Fibroblast of the aortic adventitia (primary cell): ENCODE measurements around the gene SP100. TPM values are rescaled to one million over a fixed set of nuclear protein-coding genes. Genes with fewer than 3 reads are reported as not detected.
"Not testable (repeated sequence)": the region's sequence is repeated elsewhere in the genome, so short reads cannot be mapped to it uniquely, and the experiment has no call there.

ENCODE experiments used
- DNase-seq: peaks from one replicate; pipeline ENCODE4 v3.0.0-alpha.2; 2010; ENCODE audit warnings: low read depth
- H3K4me3 ChIP-seq: 2 replicates; pipeline ENCODE4 v1.5.1; 2011; ENCODE audit warnings: low read depth, mild to moderate bottlenecking, control low read depth, low read length, moderate library complexity
- total RNA-seq: library from RNA; depleted of rRNA; stranded (reverse); fragments of >200 nt; gene quantifications from 2 replicates; pipeline ENCODE4 v1.2.3, GENCODE V29; 2012; ENCODE audit warnings: low replicate concordance
- TF ChIP-seq, protein P1 (sequence below): IDR thresholded peaks from 2 replicates; pipeline ENCODE4 v1.5.1; 2011; ENCODE audit warnings: mild to moderate bottlenecking, low read length, control low read depth, inconsistent platforms; ENCODE audit not compliant: insufficient read depth

SP100 gene
- total RNA-seq, 1 donor: 169 TPM

DNA sequence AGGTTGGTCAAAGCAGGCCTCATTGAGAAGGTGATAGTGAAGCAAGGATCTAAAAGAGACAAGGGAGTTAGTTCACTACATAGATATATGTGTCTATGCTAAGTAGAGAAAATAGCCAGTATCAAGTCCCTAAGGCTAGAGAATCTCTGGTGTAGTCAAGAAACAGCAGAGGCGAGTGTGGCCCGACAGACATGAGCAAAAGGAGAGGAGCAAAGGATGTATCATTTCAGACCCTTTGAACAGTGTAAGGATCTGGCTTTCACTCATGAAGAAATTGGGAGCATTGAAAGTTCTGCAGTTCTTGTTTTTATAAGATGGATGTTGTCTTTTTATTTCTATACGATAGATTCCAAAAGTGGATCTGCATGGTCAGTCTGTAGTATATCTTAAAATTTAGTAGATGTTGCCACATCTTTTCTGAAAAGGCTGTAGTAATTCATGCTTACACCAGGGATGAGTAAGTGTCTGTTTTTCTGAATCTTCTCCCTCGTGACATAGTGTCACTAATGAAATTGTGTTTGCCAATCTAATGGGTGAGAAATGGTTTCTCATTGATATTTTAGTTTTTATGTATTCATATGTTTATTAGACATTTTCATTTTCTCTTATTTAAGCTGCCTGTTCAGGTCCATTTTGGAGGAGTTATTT, 18.8 kb downstream of the SP100 start:
- no peak overlapping the region for H3K4me3 ChIP-seq
- TF ChIP-seq, protein P1, sequence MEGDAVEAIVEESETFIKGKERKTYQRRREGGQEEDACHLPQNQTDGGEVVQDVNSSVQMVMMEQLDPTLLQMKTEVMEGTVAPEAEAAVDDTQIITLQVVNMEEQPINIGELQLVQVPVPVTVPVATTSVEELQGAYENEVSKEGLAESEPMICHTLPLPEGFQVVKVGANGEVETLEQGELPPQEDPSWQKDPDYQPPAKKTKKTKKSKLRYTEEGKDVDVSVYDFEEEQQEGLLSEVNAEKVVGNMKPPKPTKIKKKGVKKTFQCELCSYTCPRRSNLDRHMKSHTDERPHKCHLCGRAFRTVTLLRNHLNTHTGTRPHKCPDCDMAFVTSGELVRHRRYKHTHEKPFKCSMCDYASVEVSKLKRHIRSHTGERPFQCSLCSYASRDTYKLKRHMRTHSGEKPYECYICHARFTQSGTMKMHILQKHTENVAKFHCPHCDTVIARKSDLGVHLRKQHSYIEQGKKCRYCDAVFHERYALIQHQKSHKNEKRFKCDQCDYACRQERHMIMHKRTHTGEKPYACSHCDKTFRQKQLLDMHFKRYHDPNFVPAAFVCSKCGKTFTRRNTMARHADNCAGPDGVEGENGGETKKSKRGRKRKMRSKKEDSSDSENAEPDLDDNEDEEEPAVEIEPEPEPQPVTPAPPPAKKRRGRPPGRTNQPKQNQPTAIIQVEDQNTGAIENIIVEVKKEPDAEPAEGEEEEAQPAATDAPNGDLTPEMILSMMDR: no peak
- DNase-seq: no peak

DNA sequence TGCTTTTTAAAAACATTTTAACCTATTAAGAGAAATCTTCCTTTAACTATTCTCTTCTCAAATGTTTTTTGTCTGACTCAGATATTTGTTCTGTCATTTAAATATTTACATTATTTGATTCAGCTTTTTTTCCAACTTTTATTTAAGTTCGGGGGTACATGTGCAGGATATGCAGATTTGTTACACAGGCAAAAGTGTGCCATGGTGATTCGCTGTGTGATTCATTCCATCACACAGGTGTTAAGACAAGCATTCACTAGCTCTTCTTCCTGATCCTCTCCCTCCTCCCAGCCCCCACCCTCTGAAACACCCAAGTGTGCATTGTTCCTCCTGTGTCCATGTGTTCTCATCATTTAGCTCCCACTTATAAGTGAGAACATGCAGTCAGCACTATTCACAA, 19.4 kb downstream of the SP100 start:
- DNase-seq: no peak
- no peak overlapping the region for H3K4me3 ChIP-seq
- TF ChIP-seq, protein P1: no peak

DNA sequence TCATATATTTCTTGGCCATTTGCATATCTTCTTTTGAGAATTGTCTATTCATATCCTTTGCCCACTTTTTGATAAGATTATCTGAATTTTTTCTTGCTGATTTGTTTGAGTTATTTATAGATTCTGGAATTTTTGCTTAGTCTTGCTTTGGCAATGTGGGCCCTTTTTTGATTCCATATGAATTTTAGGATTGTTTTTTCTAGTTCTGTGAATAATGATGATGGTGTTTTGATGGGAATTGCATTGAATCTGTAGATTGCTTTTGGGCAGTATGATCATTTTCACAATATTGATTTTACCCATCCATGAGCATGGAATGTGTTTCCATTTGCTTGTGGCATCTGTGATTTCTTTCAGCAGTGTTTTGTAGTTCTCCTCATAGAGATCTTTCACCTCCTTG, 23.1 kb downstream of the SP100 start:
- H3K4me3 ChIP-seq: not testable (repeated sequence)
- DNase-seq: peak; percentile 28

DNA sequence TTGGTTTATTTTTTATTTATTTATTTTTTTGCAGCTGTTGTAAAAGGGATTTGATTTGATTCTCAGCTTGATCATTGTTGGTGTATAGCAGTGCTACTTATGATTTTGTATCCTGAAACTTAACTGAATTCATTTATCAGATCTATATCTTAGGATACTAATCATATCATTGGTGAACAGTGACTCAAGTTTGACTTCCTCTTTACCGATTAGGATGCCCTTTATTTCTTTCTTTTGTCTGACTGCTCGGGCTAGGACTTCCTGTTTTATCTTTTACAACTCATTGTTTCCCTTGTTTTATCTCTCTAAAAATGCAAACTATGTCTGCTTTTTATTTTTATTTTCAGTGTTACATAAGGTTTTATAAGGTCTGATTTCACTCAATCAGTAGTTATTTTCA, 23.6 kb downstream of the SP100 start:
- H3K4me3 ChIP-seq: no peak overlapping the region
- TF ChIP-seq, protein P1: no peak
- peak; percentile 58 for DNase-seq

DNA sequence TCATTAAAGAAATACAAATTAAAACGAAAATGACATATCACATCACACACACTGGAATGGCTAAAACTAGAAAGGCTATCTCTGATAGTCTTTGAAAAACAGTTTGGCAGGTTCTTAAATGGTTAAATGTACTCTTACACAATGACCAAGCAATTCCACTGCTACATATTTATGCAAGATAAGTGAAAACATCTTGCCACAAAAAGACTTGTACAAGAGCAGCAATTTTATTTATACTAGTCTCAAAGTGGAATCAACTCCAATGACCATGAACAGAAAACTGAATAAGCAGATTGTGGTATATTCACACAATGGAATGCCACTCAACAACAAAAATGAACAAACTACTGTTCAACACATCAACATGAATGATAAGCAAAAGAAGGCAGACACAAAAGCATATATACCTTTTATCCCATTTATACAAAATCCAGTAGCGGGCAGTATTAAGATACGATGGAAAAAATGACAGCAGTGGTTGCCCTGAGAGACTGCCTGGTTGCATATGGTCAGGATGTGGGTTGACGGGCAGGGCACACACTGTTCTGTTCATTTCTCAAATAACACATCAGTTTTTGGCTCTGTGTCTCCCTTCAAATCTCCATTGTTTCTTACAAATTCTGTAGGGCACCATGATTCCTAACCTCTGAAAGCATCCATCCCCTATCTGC, 25.4 kb downstream of the SP100 start:
- H3K4me3 ChIP-seq: no peak overlapping the region
- TF ChIP-seq, protein P1: no peak
- DNase-seq: peak; percentile 79

DNA sequence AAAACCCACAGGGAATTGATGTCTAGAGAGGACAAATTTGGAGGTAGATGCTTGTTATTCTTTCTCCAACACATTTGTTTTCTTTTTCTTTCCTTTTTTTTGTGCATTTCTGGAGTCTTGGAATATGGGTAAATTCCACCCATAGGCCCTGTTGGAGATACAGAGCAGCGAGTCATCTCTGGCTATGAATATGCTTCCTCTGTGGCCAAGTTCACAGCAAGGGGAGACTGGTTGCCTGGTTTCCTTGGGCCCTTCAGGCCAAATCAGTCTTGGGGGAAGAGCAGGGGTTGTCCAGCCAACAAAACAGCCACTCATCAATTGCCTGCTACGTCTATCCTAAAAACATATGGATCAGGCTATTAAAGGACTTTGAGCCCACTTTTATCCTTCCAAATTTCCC, 27.5 kb downstream of the SP100 start:
- peak; percentile 69 for DNase-seq

DNA sequence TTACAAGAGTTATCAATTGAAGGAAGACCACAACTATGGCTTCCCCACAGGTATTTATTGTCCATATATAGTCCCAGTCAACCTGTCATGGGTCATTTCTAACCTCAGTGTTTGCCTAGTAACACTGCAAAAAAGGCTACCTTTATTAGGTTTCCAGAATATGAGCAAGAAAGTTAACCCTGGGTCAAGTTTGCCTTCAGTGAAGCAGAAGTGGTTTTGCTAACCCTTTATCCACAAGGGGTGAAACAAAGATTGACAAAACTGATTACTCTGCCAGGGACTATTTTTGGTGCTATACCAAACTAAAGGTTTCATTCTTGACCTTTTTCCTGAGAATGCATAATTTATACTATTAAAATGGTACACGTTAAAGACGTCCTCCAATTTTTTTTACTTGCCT, 28.8 kb downstream of the SP100 start:
- DNase-seq: no peak
- TF ChIP-seq, protein P1: no peak
- H3K4me3 ChIP-seq: no peak overlapping the region

More for the DNA sequence above, 27.5 kb downstream of the SP100 start:
- TF ChIP-seq, protein P1: no peak
- H3K4me3 ChIP-seq: no peak overlapping the region
